Natural killer cell (primary cell): ENCODE data around the gene AMMECR1L. TPM values are rescaled to one million over a fixed set of nuclear protein-coding genes. Genes with fewer than 3 reads are reported as not detected.
"Not testable (repeated sequence)": the region's sequence is repeated elsewhere in the genome, so short reads cannot be mapped to it uniquely, and the experiment has no call there.

ENCODE experiments used
- ATAC-seq, 3 donors: fragments of 150-1000 bp in 2 of 3; fragments of 200-7000 bp in 1 of 3; cut with Tn5 transposase; 1 replicate in 1 of 3; 2 replicates in 2 of 3; pipeline ENCODE4 v1.10.0; 2021; ENCODE audit warnings: mild to moderate bottlenecking in 2 of 3, moderate library complexity in 2 of 3
- DNase-seq, 2 donors: peaks; one replicate each; pipeline versions ENCODE4 v3.0.0 to v3.0.0-alpha.2; 2013 to 2021; ENCODE audit warnings: mixed read lengths in 1 of 2
- H3K27ac ChIP-seq: one replicate; pipeline ENCODE4 v1.5.1; 2013; ENCODE audit warnings: mild to moderate bottlenecking, low read length
- H3K27me3 ChIP-seq: one replicate; pipeline ENCODE4 v1.6.1; 2013; ENCODE audit warnings: low read length; ENCODE audit not compliant: control insufficient read depth, insufficient read depth
- H3K36me3 ChIP-seq: one replicate; pipeline ENCODE4 v1.6.1; 2013; ENCODE audit warnings: low read length; ENCODE audit not compliant: control insufficient read depth, insufficient read depth
- H3K4me1 ChIP-seq: one replicate; pipeline ENCODE4 v1.6.1; 2013; ENCODE audit warnings: low read length; ENCODE audit not compliant: control insufficient read depth, insufficient read depth
- H3K4me3 ChIP-seq: one replicate; pipeline ENCODE4 v1.5.1; 2013; ENCODE audit warnings: low read length
- H3K9me3 ChIP-seq: one replicate; pipeline ENCODE4 v1.6.1; 2013; ENCODE audit warnings: low read length; ENCODE audit not compliant: control insufficient read depth, insufficient read depth
- H3K27ac Mint-ChIP-seq, 2 donors: one replicate each; pipeline ENCODE4 v1.8.0; 2022; ENCODE audit warnings: mild to moderate bottlenecking in 2 of 2, mixed read lengths in 2 of 2, moderate library complexity in 1 of 2
- H3K27me3 Mint-ChIP-seq, 2 donors: one replicate each; pipeline ENCODE4 v1.8.0; 2022; ENCODE audit warnings: low read depth in 2 of 2, mixed read lengths in 2 of 2
- H3K36me3 Mint-ChIP-seq: one replicate; pipeline ENCODE4 v1.8.0; 2022; ENCODE audit warnings: mixed read lengths
- H3K4me1 Mint-ChIP-seq, 2 donors: one replicate each; pipeline ENCODE4 v1.8.0; 2022; ENCODE audit warnings: mixed read lengths in 2 of 2
- H3K4me3 Mint-ChIP-seq: one replicate; pipeline ENCODE4 v1.8.0; 2022; ENCODE audit warnings: mild to moderate bottlenecking, moderate library complexity, mixed read lengths
- H3K9me3 Mint-ChIP-seq, 2 donors: one replicate each; pipeline ENCODE4 v1.8.0; 2022; ENCODE audit warnings: mixed read lengths in 2 of 2
- CTCF ChIP-seq: fragments of 200-600 bp; IDR thresholded peaks from one replicate; pipeline ENCODE4 v1.8.0; 2022; ENCODE audit warnings: antibody characterized with exemption
- WGBS: methylation state at CpG from one replicate; pipeline ENCODE4 v1.1.7; 2013; ENCODE audit warnings: missing lambda C conversion rate; ENCODE audit not compliant: insufficient coverage; 5-methylcytosine and 5-hydroxymethylcytosine counted together
- intact Hi-C: fragments of 100-400 bp; cut with micrococcal nuclease; formaldehyde crosslinking; loops from one replicate; pipeline ENCODE4 v1.14.2; 2022
- total RNA-seq, 4 donors: library from RNA; stranded (reverse); fragments of 120-200 nt in 1 of 4; gene quantifications; one replicate each; pipeline versions ENCODE4 v1.2.3 to v1.2.4, GENCODE V29; 2013 to 2022

AMMECR1L gene
- total RNA-seq, 3 donors from 2014 or later (not counting 1 experiment from before 2014, with no cell fraction given) = 12.0 to 17.3 (median 13.6) TPM

- WGBS = 87% methylated on average over 5 of the region's 5 CpGs
- H3K4me3 Mint-ChIP-seq = no peak overlapping the region
Measured at GRCh38 chr2:127818241-127818640, 67.5 kb downstream of the AMMECR1L start.

GRCh38 chr2:127814677-127815076, 71.1 kb downstream of the AMMECR1L start:
- Mint-ChIP-seq H3K27ac (no peak overlapping the region), H3K36me3 (peaks cover 7% of the 10 kb centered on the region), H3K4me1 (peaks cover 25% of the 10 kb centered on the region in 2 donors), H3K9me3 (no peaks in the 10 kb centered on the region), H3K27me3 (peaks cover 13 to 15% of the 10 kb centered on the region in 2 donors), H3K4me3 (no peak overlapping the region)
- TF ChIP-seq CTCF = no peak
- Histone ChIP-seq H3K27ac (no peak overlapping the region), H3K36me3 (no peaks in the 10 kb centered on the region), H3K4me1 (peaks cover 7% of the 10 kb centered on the region), H3K9me3 (peaks cover 3% of the 10 kb centered on the region), H3K27me3 (no peaks in the 10 kb centered on the region), H3K4me3 (no peak overlapping the region)
- WGBS = 100% methylated on average over 1 of the region's 1 CpG
- ATAC-seq = no peak
- intact Hi-C loops = loop anchor here (5.0 kb wide), 1 partner anchor 112 kb away; the partner anchor contains the start of gene SFT2D3
- no peak for DNase-seq

More at GRCh38 chr2:127818241-127818640, 67.5 kb downstream of the AMMECR1L start:
- H3K27ac Mint-ChIP-seq = no peak overlapping the region
- peaks cover 10% of the 10 kb centered on the region for H3K36me3 Mint-ChIP-seq
- H3K27me3 Mint-ChIP-seq = peaks cover 18 to 20% of the 10 kb centered on the region in 2 donors
- no peaks in the 10 kb centered on the region for H3K36me3 ChIP-seq
- ATAC-seq (no peak), DNase-seq (no peak)
- no peak overlapping the region for H3K4me3 ChIP-seq
- H3K27me3 ChIP-seq = no peaks in the 10 kb centered on the region
- H3K4me1 ChIP-seq = no peaks in the 10 kb centered on the region
- H3K9me3 ChIP-seq = peaks cover 18% of the 10 kb centered on the region
- no peaks in the 10 kb centered on the region for H3K4me1 Mint-ChIP-seq
- TF ChIP-seq CTCF = no peak
- H3K9me3 Mint-ChIP-seq = peaks cover 0 to 5% of the 10 kb centered on the region in 2 donors
- no peak overlapping the region for H3K27ac ChIP-seq
- intact Hi-C loops = no loop called here

DNA sequence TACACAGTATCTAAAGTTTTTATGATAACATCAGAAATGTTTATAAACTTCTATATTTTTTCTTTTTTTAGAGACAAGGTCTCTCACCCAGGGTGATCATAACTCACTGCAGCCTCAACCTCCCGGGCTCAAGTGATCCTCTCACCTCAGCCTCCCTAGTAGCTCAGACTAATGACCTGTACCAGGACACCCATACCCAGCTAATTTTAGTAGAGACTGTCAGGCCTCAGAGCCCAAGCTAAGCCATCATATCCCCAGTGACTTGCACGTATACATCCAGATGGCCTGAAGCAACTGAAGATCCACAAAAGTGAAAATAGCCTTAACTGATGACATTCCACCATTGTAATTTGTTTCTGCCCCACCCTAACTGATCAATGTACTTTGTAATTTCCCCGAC, 73.3 kb downstream of the AMMECR1L start:
- H3K9me3 ChIP-seq, H3K36me3 Mint-ChIP-seq, H3K9me3 Mint-ChIP-seq, H3K27ac ChIP-seq, DNase-seq, H3K27me3 ChIP-seq, H3K4me3 ChIP-seq, H3K36me3 ChIP-seq, H3K27me3 Mint-ChIP-seq, ATAC-seq: not testable (repeated sequence)
- H3K27ac Mint-ChIP-seq = peak overlapping the region; percentile 100
- intact Hi-C loops = loop anchor here (5.0 kb wide), 1 partner anchor 110 kb away; the partner anchor contains the start of gene SFT2D3
- H3K4me3 Mint-ChIP-seq = peak overlapping the region; percentile 21
- 91% methylated on average over 3 of the region's 3 CpGs for WGBS
- H3K4me1 Mint-ChIP-seq = peaks cover 37 to 39% of the 10 kb centered on the region in 2 donors
- H3K4me1 ChIP-seq = peaks cover 15% of the 10 kb centered on the region

Other genes starting within 250 kb of the AMMECR1L start
- gene GPR17, start 239.8 kb downstream of the AMMECR1L start, total RNA-seq = not detected
- gene LIMS2, start 210.4 kb downstream of the AMMECR1L start, total RNA-seq = under 1 TPM in 2 of 3 donors, not detected in 1; 0.15 to 0.16 TPM
- 1 to 10 TPM; 5.5 to 6.6 (median 6.4) TPM for gene SFT2D3, start 184.5 kb downstream of the AMMECR1L start, total RNA-seq
- 10 to 100 TPM; 55.2 to 78.4 (median 55.3) TPM for gene WDR33, start 74.8 kb downstream of the AMMECR1L start, total RNA-seq
- gene POLR2D, start 27.8 kb downstream of the AMMECR1L start, total RNA-seq = 10 to 100 TPM; 25.4 to 30.7 (median 29.8) TPM
- 10 to 100 TPM; 33.6 to 43.7 (median 36.2) TPM for gene SAP130, start 142.1 kb upstream of the AMMECR1L start, total RNA-seq
- gene UGGT1, start 205.2 kb upstream of the AMMECR1L start, total RNA-seq = 10 to 100 TPM; 48.2 to 70.3 (median 60.7) TPM